Endothelial cell of umbilical vein (primary cell): ENCODE measurements around the gene SLC24A3. TPM values are rescaled to one million over a fixed set of nuclear protein-coding genes. Genes with fewer than 3 reads are reported as not detected.

Experiments used
- BruUV-seq: library from RNA; stranded (reverse); fragments of 400-500 nt; replicated peaks from 2 replicates; lab custom pipeline; 2021; lab: Mats Ljungman, UMichigan
- CTCF ChIA-PET: fragments of 300-600, 350-600 bp; sonication (Branson Sonifier 250); formaldehyde crosslinking; loops from one replicate; lab custom pipeline; 2021; ENCODE audit warnings: antibody characterized with exemption, inconsistent platforms; lab: Charles Lee
- POLR2A ChIA-PET: fragments of 300-600, 350-600 bp; sonication (Branson Sonifier 250); formaldehyde crosslinking; loops from one replicate; lab custom pipeline; 2021; ENCODE audit warnings: antibody characterized with exemption, inconsistent platforms; lab: Charles Lee
- DNase-seq: peaks from one replicate; pipeline ENCODE4 v3.0.0-alpha.2; 2011; ENCODE audit warnings: low read depth, low spot score
- FAIRE-seq: peaks from 2 replicates; lab custom pipeline; 2011; peaks lifted over from hg19 to GRCh38; lab: Jason Lieb, UNC
- H2AFZ ChIP-seq: 2 replicates; pipeline ENCODE4 v1.6.0; 2012; ENCODE audit warnings: low read depth, low read length, control low read depth, inconsistent platforms
- H3K27ac ChIP-seq: 2 replicates; pipeline ENCODE4 v1.5.1; 2011; ENCODE audit warnings: low read depth, mild to moderate bottlenecking, control low read depth, low read length, moderate library complexity; ENCODE audit not compliant: insufficient read depth
- H3K27me3 ChIP-seq, 2 experiments: 2 replicates each; pipeline versions ENCODE4 v1.6.0 to v1.6.1; 2011; ENCODE audit warnings: low read length in 2 of 2, mixed read lengths in 1 of 2; ENCODE audit not compliant: control insufficient read depth in 2 of 2, insufficient read depth in 2 of 2
- H3K36me3 ChIP-seq, 2 experiments: 2 replicates in 1 of 2; 3 replicates in 1 of 2; pipeline ENCODE4 v1.5.1; 2011; ENCODE audit warnings: low read length in 2 of 2, mild to moderate bottlenecking in 1 of 2, moderate library complexity in 1 of 2; ENCODE audit not compliant: control insufficient read depth in 2 of 2, insufficient read depth in 2 of 2; ENCODE audit errors: extremely low read depth in 1 of 2
- H3K4me1 ChIP-seq: 3 replicates; pipeline ENCODE4 v1.5.1; 2011; ENCODE audit warnings: mild to moderate bottlenecking, low read length; ENCODE audit not compliant: control insufficient read depth, insufficient read depth; ENCODE audit errors: extremely low read depth
- H3K4me2 ChIP-seq: 2 replicates; pipeline ENCODE4 v1.6.1; 2011; ENCODE audit warnings: low read length, control low read depth, mixed read lengths; ENCODE audit not compliant: insufficient read depth
- H3K4me3 ChIP-seq, 3 experiments: fragments of 200-600 bp in 1 of 3; sonication (generic), shearing (Covaris generic) in 1 of 3; replicated peaks in 1 of 3; 2 replicates each; pipeline ENCODE4 v1.5.1; 2011 to 2016; ENCODE audit warnings: control low read depth in 3 of 3, low read length in 3 of 3, mild to moderate bottlenecking in 2 of 3, inconsistent platforms in 1 of 3, low read depth in 1 of 3, moderate library complexity in 1 of 3; ENCODE audit not compliant: insufficient read depth in 1 of 3
- H3K79me2 ChIP-seq: 2 replicates; pipeline ENCODE4 v1.6.0; 2012; ENCODE audit warnings: low read length, inconsistent platforms; ENCODE audit not compliant: control insufficient read depth, insufficient read depth
- H3K9ac ChIP-seq: replicated peaks from 2 replicates; pipeline ENCODE3; 2011; ENCODE audit warnings: low read length, control low read depth; ENCODE audit not compliant: insufficient read depth; ENCODE audit errors: extremely low read depth
- H3K9me1 ChIP-seq: replicated peaks from 3 replicates; pipeline ENCODE4 v1.6.0; 2011; ENCODE audit warnings: mild to moderate bottlenecking, low read length; ENCODE audit not compliant: control insufficient read depth, insufficient read depth; ENCODE audit errors: extremely low read depth
- H3K9me3 ChIP-seq: replicated peaks from 2 replicates; pipeline ENCODE4 v1.5.1; 2012; ENCODE audit warnings: low read length, inconsistent platforms; ENCODE audit not compliant: control insufficient read depth, insufficient read depth
- H4K20me1 ChIP-seq: replicated peaks from 2 replicates; pipeline ENCODE3; 2011; ENCODE audit warnings: mild to moderate bottlenecking, low read length; ENCODE audit not compliant: control insufficient read depth, insufficient read depth; ENCODE audit errors: extremely low read depth
- EZH2 ChIP-seq: IDR thresholded peaks from 2 replicates; pipeline ENCODE4 v1.6.1; 2012; ENCODE audit warnings: borderline replicate concordance, low read depth, mild to moderate bottlenecking, moderate library complexity, low read length, inconsistent platforms; ENCODE audit not compliant: severe bottlenecking
- FOS ChIP-seq: IDR thresholded peaks from 2 replicates; pipeline ENCODE4 v1.6.1; 2011; ENCODE audit warnings: mild to moderate bottlenecking, low read length, moderate library complexity, borderline replicate concordance; ENCODE audit not compliant: insufficient read depth
- GATA2 ChIP-seq: IDR thresholded peaks from 2 replicates; pipeline ENCODE4 v1.7.0; 2011; ENCODE audit warnings: low read depth, mild to moderate bottlenecking, moderate library complexity, mixed read lengths, low read length; ENCODE audit not compliant: insufficient read length, insufficient read depth
- JUN ChIP-seq: IDR thresholded peaks from 2 replicates; pipeline ENCODE4 v1.6.1; 2011; ENCODE audit warnings: borderline replicate concordance, low read depth; ENCODE audit not compliant: insufficient read length, insufficient read depth
- MYC ChIP-seq: IDR thresholded peaks from one replicate; pipeline ENCODE4 v1.6.1; 2011; ENCODE audit warnings: mild to moderate bottlenecking, low read depth, low read length
- POLR2A ChIP-seq: IDR thresholded peaks from 2 replicates; pipeline ENCODE4 v1.6.1; 2012; ENCODE audit warnings: low read depth, mild to moderate bottlenecking, control low read depth, low read length
- POLR2AphosphoS5 ChIP-seq: IDR thresholded peaks from 2 replicates; pipeline ENCODE4 v1.6.1; 2012; ENCODE audit warnings: low read depth, mild to moderate bottlenecking, control low read depth, low read length, moderate library complexity; ENCODE audit not compliant: insufficient read depth
- dilution Hi-C: fragments of 300-500 bp; cut with MboI; formaldehyde crosslinking; loops from one replicate; pipeline ENCODE4 v1.15.0; 2019; ENCODE audit warnings: low sequenced_read_pairs; ENCODE audit not compliant: extremely low pct_ligation_motif_present
- intact Hi-C: fragments of 100-400 bp; cut with micrococcal nuclease; formaldehyde crosslinking; loops from one replicate; pipeline ENCODE4 v1.10.0; 2022
- polyA plus RNA-seq, 4 experiments: library from polyadenylated mRNA; depleted of rRNA in 3 of 4; stranded (reverse) in 3 of 4; unstranded in 1 of 4; fragments of >200 nt; gene quantifications; 2 replicates each; pipeline versions ENCODE4 v1.2.1 to v1.2.3, GENCODE V29; 2011 to 2012; ENCODE audit warnings: missing spikeins in 1 of 4
- total RNA-seq: library from RNA; stranded (reverse); gene quantifications from 2 replicates; pipeline ENCODE4 v1.2.3, GENCODE V29; 2021
- TF ChIP-seq, protein P1 (sequence below): IDR thresholded peaks from 2 replicates; pipeline ENCODE4 v1.6.1; 2011; ENCODE audit not compliant: insufficient read depth, insufficient read length
- TF ChIP-seq, protein P2 (sequence below), 2 donors: IDR thresholded peaks; 1 replicate in 1 of 2; 2 replicates in 1 of 2; pipeline ENCODE4 v1.5.1; 2011; ENCODE audit warnings: low read length in 2 of 2, mild to moderate bottlenecking in 2 of 2, moderate library complexity in 2 of 2, control low read depth in 1 of 2, inconsistent platforms in 1 of 2, low read depth in 1 of 2; ENCODE audit not compliant: insufficient read depth in 1 of 2; ENCODE audit errors: extremely low read depth in 1 of 2

Gene SLC24A3
- total and polyA plus RNA-seq, 2 donors (not counting 3 experiments of a cell fraction or from before 2014, with no cell fraction given), result not detected

DNA sequence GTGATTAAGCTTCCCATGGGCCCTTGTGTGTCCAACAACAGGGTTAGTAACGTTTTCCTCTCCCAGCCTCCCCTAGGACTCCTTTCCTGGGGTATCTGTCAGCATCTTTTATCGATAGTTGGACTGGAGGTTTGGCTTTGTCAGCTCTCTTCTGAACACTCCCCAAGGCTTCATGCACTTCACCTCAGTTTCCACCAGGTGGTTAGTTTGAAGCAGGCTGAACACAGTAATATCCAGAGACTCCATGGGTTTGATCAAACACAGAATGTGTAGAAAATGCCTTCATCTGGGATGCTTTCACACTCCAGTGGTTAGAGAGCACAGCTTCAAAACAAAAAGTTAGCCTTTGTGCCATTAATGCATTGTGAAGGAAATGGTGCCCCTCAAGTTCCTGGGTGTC is 139.1 kb downstream of the SLC24A3 start:
- Histone ChIP-seq H3K9ac (no peak overlapping the region), H3K9me1 (no peaks in the 10 kb centered on the region), H3K9me3 (no peaks in the 10 kb centered on the region), H4K20me1 (no peaks in the 10 kb centered on the region), H3K36me3 (no peaks in the 10 kb centered on the region), H3K27me3 (no peaks in the 10 kb centered on the region), H3K4me1 (no peaks in the 10 kb centered on the region), H3K79me2 (no peaks in the 10 kb centered on the region), H3K4me3 (no peak overlapping the region), H3K4me2 (no peak overlapping the region), H2AFZ (no peak overlapping the region), H3K27ac (no peak overlapping the region)
- CTCF ChIA-PET, result no interaction called here
- dilution Hi-C loops (no loop called here), intact Hi-C loops (no loop called here)
- TF ChIP-seq GATA2 (no peak), EZH2 (no peak), JUN (no peak), MYC (no peak), POLR2AphosphoS5 (no peak), POLR2A (no peak), FOS (no peak)
- TF ChIP-seq, protein P1, sequence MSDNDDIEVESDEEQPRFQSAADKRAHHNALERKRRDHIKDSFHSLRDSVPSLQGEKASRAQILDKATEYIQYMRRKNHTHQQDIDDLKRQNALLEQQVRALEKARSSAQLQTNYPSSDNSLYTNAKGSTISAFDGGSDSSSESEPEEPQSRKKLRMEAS, result no peak
- TF ChIP-seq, protein P2, sequence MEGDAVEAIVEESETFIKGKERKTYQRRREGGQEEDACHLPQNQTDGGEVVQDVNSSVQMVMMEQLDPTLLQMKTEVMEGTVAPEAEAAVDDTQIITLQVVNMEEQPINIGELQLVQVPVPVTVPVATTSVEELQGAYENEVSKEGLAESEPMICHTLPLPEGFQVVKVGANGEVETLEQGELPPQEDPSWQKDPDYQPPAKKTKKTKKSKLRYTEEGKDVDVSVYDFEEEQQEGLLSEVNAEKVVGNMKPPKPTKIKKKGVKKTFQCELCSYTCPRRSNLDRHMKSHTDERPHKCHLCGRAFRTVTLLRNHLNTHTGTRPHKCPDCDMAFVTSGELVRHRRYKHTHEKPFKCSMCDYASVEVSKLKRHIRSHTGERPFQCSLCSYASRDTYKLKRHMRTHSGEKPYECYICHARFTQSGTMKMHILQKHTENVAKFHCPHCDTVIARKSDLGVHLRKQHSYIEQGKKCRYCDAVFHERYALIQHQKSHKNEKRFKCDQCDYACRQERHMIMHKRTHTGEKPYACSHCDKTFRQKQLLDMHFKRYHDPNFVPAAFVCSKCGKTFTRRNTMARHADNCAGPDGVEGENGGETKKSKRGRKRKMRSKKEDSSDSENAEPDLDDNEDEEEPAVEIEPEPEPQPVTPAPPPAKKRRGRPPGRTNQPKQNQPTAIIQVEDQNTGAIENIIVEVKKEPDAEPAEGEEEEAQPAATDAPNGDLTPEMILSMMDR (IDR thresholded peaks at IDR 0.05; ENCODE audit: extremely low read depth in 1 of 2, insufficient read depth in 1 of 2, low read depth in 1 of 2, low read length in 2 of 2), result no peak
- FAIRE-seq (no peak), DNase-seq (no peak)
- POLR2A ChIA-PET, result no interaction called here
- BruUV-seq, result no TSS peak
